Left hindlimb (tissue), 1 donor: ENCODE data around the gene EMX1.
A peak's percentile ranks its signal among the peaks of the same experiment; 100 is the strongest.

Experiments
- DNase-seq: peaks from one replicate; pipeline ENCODE4 v3.0.0-alpha.2; 2018

EMX1 gene

DNA sequence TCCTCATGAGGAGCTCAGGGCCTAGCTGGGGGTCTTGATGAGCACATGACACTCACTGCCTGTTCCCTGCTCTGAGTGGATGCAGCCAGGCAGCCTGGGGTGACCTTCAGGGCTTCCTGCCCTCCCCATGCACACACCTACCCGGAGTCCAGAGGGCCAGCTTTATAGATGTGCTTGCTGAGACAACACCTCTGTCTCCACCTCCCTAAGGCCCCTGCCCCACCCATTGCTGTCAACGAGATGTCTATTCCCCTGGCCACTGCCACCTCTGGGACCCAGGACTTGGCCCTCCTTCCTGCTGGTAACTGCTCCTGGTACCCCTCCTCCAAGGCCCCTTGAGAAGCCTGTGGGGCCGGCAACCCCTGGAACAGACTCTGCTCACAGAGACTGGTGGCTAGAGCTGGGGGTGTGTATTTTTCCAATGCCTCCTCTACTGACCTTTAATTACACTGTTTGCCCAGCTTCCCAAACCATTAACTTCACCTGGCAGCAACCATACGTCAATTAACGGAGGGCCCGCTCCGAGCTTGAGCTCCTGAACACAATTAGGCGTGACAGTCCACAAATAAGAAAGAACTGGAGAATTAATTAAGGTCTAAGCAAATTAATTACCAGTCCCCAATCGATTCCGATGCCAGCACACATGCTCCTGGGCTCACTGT, 66.3 kb downstream of the EMX1 start:
- DNase-seq: peak; percentile 26

DNA sequence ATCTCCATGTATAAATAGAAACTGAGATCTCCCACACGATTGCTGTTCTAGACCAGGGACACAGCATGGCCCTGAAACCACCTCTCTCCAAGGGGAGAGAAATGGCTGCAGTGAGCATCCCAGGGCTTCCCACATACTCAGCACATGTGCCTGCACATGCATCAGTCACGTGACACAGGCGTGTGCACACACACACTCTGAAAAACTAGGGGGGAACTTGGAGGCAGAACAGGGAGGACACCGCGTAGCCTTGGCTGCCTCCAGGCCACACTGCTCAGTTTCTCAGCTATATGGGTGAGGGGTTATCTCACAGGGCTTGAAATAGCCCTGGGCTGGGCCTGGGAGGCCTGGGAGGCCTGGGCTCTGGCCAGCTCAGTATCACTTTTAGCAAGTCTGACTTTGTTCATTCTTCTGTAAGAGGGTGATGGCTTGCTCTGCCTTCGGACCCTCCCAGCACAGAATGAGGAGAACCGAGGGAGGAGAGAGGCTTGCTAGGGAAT, 66.9 kb downstream of the EMX1 start:
- peak; percentile 20 for DNase-seq
